GM18873 (cell line): ENCODE results near the gene COA4.
"Not testable (repeated sequence)": the region's sequence is repeated elsewhere in the genome, so short reads cannot be mapped to it uniquely, and the experiment has no call there.

Experiments used
- ATAC-seq: cut with Tn5 transposase; IDR thresholded peaks from one replicate; pipeline ENCODE4 v1.9.1; 2021; ENCODE audit warnings: mild to moderate bottlenecking, moderate library complexity, moderate number of reproducible peaks; ENCODE audit not compliant: unreplicated experiment, low FRiP score

Gene COA4

DNA sequence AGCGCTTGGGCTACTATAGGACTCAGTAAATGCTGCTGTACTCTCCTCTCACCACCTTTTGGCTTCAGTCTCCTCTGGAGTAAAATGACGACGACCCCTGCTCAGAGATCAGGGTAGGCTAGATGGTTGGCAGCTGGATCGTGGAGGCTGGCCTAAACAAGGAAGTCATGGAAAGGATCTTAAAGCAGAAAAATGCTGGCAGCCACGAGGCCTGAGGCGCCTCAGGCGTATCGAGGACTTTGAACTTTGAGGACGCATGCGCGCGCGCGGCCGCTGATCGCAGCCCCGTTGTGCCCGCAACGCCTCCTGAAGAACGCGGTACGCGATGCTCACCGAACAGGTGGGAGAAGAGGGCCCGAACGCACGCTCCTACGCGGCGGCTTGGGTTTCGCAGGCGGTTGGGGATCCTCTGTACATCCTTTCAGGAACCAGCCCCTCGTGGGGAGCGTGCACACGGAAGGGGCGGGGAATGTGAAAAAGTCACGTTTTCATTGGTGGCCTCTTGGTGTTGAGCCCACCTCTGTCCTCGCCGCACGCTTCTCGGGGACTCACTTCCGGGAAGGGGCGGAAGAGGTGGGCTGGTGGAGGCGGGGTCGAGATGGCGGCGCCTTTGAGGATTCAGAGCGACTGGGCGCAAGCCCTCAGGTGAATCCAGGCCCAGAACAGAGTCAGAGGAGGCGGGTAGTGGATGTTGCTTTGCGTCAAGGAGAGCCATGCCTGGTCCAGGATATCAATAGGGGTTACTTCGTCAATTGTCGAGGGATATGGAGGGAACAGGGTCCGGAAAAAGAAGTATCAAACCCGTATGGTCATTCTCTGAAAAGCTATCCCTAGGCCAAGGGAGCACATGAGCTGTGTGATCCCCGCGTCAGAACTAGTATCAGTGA, at the start of gene COA4, which contains the start of gene PAAF1:
Gene COA4, minus strand, starts transcription at position 423 of the 887 bp plus-strand sequence. CDS start 3,468 bp downstream, outside the sequence.
Gene PAAF1, plus strand, starts transcription at position 576 of the 887 bp plus-strand sequence. Its CDS starts 23 bp downstream, at position 599.
- peak; percentile 93 for ATAC-seq

DNA sequence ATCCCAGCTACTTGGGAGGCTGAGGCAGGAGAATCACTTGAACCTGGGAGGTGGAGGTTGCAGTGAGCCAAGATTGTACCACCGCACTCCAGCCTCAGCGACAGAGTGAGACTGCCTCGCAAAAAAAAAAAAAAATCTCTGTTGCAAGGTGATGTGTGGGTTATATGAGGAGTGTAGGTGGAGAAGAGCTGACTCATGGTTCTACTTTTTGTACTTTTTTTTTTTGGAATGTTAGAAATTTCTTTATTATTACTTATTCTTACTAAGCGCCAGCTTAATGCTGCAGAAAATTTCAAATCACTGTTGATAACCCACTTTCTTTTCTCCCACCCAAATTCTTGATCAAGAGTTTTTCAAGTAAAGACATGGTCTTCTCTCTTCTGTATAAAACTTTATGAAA, 44.5 kb upstream of the COA4 start:
- no peak for ATAC-seq

DNA sequence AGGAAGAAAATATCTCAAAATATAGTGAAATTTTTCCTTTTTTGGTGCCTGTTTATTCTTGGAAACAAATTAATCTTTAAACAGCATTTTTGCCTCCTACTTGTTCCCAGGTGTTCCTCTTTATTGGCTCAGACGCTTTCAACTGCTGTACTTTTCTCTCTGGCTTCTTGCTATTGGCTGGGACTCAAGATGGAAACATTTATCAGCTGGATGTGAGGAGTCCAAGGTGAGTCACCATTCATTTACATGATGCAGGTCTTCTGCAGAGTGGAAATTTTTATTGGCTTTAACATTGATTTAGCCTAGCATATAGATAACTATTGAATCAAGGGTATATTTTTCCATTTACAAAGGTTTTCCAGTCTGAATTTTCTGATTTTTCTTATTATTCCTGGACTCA, 39.8 kb upstream of the COA4 start:
- no peak for ATAC-seq

DNA sequence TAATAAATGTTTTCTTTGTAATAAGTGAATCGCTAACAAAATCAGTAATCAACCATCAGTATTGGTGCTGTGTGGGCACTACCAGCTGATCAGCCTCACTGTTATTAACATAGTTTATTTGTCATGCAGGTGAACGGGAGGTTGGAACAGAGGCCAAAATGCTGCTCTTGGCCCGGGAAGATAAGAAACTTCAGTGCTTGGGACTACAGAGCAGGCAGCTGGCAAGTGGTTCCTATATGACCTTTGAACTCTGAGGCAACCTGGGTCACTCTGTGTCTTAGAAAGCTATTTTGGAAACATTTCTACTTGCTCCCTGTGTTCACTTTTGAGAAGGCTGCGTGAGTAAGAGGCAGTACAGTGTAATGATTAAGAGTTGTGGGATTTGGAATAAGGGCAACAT, 37.6 kb upstream of the COA4 start:
- ATAC-seq, result no peak

DNA sequence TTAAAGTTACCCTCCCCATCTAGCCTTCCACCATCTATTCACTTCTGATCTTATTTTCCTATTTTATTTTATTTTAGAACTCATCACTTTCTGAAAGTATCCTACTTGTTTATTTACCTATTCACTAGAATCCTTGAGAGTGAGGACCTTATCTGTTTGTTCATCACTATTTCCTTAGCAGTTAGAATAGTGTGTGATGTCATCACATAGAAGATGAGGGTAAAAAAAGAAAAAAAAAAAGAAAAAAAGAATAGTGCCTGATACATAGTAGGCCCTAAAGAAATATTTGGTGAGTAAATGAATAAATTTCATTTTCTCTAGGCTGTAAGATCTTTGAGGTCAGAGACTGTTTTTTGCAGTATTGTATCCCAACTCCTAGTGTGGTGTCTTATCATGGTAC, 36.8 kb upstream of the COA4 start:
- no peak for ATAC-seq

DNA sequence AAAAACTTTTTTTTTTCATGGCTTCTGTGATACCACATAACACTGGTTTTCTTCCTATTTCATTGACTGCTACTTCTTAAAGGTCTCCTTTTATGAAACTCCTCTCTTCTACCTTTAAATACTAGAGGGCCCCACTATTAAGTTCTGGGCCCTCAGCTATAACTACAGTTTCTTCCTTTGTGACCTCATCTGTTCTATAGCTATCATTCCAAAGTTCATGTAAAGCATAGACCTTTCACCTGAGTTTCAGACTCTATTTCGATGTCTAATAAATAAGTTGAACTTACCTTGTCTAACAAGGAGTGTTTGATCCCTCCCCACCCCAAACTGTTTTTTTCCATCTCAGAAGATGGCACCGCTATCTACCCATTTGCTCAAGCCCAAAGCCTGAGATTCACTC, 35.4 kb upstream of the COA4 start:
- no peak for ATAC-seq

DNA sequence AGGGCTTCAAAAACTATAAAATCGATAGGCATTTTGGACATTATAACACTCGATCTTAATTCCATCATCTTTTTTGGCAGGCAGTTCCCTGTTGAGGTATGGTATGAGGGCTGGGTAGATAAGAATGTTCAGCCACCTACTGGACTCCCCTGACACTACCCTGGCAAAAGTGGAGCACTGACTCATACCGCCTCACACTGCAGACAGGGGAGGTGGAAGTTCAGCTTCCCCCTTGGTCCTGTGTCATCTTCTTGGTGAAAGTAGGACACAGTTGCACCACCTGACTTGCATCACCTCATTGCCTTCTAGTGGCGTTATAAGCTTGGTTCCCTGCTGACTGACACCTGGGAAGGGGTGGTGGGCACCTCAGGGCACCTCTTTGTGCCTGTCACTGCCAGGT, 30.5 kb upstream of the COA4 start:
- no peak for ATAC-seq

DNA sequence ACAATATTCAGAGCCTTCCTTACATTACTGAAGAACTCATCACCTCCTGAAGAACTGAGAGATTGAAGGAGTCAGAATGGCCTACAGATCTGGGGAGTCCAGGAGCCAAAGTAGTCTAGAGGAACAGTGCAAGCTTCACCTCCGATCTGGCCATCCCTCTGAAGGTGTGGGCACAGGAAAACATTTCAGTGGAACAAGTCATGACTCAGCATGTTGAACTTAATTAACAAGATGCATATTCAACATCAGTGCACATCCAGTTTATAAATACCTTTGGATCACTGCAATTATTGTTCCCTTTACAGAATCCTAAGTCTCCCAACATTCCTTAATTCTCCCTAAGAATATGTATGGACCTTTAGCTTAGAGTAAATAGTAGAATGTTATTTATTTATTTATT, 25.7 kb upstream of the COA4 start:
- no peak for ATAC-seq

DNA sequence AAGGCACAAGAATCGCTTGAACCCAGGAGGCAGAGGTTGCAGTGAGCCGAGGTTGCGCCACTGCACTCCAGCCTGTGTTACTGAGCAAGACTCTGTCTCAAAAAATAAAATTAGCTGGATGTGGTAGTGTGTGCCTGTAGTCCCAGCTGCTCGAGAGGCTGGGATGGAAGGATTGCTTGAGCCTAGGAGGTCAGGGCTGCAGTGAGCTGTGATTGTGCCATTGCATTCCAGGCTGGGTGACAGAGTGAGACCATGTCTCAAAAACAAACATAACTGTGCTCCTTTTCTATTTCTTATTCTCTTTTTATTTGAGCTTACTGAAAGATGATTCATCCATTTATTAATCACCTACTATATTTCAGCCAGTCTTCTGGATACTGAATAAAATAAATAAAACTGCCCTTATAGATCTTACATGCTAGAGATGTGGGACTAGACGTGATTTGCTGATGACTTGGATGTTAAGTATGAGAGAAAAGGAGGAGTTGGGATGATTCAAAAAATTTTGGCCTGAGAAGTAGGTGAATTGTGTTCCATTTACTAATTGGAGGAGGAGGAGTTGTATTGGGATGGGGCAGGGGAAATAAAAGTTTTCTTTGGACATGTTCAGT, 18.2 kb upstream of the COA4 start:
- no peak for ATAC-seq

DNA sequence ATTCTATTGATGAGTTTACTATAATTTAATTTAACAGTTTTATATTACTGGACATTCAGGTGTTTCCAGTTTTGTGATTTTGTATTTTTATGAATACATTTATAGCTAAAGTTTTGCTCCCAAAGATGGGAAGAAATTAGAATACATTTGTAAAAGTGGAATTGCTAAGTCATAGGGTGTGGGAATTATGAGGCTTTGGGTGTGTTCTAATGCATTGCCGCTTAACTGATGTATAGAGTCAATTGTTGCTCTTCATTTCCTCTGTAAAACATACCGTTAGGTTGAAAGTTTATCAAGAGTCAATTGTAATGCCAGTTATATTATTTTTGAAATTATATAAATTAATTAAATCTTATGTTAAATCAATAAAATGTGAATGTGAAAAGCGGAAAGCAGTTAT, 16.4 kb upstream of the COA4 start:
- no peak for ATAC-seq

DNA sequence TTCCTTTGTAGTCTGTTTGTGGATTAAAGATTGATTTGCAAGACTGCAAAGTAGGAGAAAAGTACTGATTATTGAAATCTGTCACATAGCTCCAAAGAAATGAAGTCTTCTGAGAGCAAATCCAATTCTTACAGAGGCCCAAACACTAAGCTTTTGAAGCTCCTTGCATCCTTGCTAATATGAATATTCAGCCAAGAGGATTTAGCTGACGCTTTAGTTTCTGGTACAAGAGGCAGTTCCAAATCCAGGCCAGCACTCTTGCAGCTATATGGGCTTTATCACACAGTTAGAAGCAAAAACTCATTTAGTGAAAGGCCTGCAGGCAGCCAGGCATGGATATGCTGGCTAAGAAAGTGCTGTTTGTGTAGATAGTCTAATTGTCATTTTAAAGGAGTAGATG, 12.9 kb upstream of the COA4 start:
- ATAC-seq, result no peak

DNA sequence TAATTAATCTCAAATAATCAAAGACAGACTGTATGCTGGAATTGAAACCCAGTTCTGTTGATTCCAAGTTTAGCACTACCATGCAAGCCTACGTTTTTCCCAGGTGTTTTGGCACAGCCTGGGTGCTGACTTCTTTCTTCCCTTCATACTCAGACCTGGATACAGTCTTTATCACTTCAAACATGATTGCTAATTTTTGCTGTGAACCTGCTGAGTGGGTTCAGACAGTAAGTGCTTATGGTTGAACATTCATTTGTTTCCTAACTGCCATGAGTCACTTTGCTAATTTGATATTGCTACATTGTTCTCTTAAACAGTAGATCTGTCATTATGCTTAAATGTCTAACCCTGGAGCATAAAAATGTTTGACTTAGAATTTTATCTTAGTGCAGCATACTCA, 12.4 kb upstream of the COA4 start:
- no peak for ATAC-seq

DNA sequence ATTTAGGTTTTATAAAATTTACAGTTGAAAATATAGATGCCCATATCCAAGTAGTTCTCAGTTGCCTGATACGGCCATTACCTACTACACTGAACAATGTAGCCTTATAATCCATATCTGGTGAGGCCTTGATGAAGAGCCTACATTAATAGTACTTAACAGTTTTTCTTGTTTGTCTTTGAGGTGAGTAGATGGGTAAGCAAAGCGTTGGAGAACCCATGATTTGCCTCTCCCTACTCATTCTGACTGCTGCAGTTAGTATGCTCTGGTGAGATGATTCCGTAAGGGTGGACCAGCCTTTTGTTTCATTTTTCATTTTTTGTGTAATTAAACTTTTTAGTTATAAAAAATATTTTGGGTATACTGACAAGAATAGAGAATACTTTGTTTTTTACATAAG, 11.6 kb upstream of the COA4 start:
- ATAC-seq, result no peak

DNA sequence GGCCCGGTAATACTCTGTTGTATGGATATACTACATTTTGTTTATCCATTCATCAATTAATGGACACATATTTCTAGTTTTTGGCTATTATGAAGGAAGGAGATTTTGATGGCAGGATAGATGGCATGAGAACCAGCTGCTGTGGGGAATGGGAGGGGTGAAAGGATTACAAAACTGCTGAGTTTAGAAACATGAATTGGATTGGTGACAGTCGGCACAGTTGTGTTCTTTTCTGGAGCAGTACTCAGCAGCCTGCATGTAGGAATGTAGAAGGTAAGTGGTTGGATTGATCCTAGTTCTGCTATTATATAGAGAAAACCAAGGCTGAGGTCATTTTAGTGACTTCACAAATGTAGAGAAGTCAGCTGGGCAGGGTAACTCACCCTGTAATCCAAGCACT, 7.2 kb upstream of the COA4 start:
- no peak for ATAC-seq

DNA sequence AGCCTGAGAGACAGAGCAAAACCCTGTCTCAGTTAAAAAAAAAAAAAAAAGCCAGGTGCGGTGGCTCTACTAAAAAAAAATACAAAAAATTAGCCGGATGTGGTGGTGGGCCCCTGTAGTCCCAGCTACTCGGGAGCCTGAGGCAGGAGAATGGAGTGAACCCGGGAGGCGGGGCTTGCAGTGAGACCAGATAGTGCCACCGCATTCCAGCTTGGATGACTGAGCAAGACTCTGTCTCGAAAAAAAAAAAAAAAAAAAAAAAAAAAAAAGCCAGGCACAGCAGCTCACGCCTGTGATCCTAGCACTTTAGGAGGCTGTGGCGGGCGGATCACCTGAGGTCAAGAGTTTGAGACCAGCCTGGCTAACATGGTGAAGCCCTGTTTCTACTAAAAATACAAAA, 3.8 kb upstream of the COA4 start:
- ATAC-seq, result not testable (repeated sequence)

DNA sequence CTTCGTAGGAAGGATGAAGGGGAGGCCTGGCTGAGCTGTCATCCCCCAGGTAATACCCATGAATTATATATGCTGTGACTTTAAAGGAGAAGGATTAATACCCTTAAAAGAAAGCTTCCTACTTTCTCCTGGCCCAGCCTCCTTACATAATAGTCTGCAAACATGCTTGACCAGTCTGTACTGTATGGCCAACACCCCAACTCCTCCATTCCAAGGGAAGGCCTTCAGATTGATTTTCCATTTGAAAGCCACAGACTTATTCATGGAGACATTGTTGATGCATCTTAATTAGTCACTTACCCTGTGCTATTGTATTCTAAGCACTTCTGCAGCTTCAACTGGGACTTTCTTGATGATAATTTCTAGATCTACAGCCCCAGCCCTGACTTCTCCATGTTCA, 2.1 kb upstream of the COA4 start:
- no peak for ATAC-seq

DNA sequence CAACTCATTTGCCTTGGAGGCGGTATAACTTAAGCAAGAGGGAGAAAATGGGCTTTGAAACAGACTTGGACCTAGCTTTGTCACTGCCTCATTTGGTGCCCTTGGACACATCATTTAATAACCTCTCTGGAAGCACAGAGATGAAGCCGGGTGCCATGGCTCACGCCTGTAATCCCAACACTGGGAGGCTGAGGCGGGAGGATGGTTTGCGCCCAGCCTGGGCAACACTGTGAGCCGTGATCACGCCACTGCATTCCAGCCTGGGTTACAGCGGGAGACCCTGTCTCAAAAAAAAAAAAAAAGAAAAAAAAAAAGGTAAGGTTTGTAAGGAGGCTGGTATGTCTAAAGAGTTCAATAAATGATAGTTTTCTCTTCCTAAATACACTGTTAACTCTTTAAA, 806 bp downstream of the COA4 start:
- ATAC-seq, result no peak

DNA sequence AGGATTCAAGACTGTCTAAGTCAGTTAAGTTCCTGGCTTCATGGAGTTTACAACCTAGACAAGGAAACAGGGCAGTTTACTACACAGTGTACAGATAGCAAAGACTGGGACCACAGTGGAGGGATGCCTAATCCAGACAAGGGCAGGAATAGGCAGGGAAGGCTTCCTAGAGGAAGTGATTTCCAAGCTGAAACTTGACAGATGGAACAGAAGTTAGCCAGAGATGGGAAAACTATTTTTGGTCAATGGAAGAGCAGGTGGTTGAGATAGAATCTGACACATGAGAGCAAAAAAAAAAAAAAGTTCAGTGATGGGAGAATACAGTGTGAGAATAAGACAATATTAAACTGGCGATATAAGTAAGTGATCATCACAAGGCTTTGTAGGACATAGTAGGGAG, 1.3 kb downstream of the COA4 start:
- ATAC-seq, result no peak

DNA sequence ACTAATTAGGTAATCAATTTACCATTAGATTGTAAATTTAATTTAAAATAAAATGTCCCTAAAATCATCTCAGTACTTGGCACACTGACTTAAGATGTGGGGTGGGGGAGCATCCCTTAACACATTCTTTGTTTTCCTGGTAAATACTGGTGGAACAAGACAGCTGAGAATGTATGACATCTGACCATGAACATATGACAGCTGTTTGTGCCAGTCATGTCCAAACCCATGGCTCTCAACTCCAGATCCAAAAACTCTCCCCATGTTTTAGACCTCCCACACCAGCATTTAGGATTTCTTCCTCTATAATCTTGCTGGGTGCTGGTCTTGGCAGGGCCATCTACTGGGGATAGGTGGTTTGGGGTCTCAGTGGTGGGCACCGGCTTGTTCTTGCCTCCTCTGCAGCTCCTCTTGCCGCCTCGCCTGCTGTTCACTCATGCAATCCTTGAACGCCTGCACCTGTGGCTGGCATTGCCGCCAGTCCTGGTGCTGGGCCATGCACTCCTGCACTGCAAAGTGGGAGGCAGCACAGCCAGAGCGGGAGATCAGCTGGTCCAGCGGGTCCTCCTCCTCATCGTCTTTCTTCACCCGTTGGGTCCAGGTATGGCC, 3.8 kb downstream of the COA4 start:
- ATAC-seq, result no peak

DNA sequence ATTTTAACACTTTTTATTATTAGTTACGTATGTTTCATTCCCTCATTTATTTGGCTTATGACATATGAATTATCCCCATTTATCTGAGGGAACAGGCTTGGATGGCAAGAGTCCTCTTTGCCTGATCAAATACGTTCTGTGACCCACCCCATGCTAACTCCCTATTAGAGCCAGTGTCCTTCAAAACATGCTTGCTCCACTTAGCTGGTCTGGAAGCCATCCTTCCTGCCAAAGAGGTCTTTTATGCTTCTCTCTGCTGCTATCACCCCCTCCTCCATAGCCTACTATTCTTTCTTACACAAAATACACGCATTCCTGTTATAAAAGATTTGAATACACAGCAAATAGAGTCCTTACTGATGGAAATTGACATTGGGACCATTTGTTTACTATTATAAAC, 6.4 kb downstream of the COA4 start:
- ATAC-seq, result no peak

DNA sequence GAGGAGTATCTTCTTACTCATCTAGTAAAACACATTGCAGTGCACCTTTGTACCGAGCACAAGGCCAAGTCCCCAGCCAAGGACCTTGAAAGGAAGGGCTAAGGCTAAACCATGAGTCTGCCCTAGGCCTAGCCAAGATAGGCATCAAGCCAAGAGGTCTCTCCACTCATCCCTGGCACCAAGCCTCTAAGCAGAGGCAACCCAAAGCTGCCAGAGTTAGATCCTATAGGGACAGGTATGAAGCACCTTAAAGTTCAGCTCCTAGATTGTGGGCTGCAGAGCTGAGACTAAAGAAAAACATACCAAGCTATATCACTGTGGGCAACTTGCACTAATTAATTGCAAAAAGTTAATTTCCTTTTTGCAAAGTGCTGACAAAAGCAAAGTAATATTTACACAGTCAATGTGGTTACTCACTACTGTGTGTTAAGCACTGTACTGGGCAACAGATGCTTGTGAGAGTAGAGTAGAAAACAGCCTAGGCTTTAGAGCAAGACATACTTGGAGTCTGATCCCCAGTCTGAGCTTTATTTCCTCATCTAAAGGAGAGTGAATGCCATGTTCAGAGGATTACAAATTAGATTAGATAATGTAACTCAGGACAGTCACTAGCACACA, 7.2 kb downstream of the COA4 start:
- no peak for ATAC-seq
